GM23338 (cell line): ENCODE data around the gene KCNMA1. TPM values are rescaled to one million over a fixed set of nuclear protein-coding genes. Genes with fewer than 3 reads are reported as not detected.

Source experiments
- ATAC-seq: fragments of 200-7000 bp; cut with Tn5 transposase; 3 replicates; pipeline ENCODE4 v1.9.1; 2020
- DNase-seq: peaks from one replicate; pipeline ENCODE4 v3.0.0-alpha.2; 2015; ENCODE audit warnings: low spot score
- H2AFZ ChIP-seq: fragments of 200-600 bp; sonication (generic); 2 replicates; pipeline ENCODE4 v1.8.0; 2016; ENCODE audit warnings: antibody characterized with exemption, mild to moderate bottlenecking, moderate library complexity
- H3F3A ChIP-seq: fragments of 200-600 bp; sonication (generic); replicated peaks from 2 replicates; pipeline ENCODE4 v1.8.0; 2017; ENCODE audit warnings: antibody characterized with exemption, mixed run types, low read depth
- H3K27ac ChIP-seq: fragments of 200-600 bp; sonication (generic); 2 replicates; pipeline ENCODE4 v1.6.1; 2016; ENCODE audit warnings: low read depth
- H3K27me3 ChIP-seq: fragments of 200-600 bp; sonication (generic); 2 replicates; pipeline ENCODE4 v1.8.0; 2016; ENCODE audit warnings: mild to moderate bottlenecking, mixed run types, moderate library complexity; ENCODE audit not compliant: insufficient read depth
- H3K36me3 ChIP-seq: fragments of 200-600 bp; sonication (generic); 2 replicates; pipeline ENCODE4 v1.8.0; 2016; ENCODE audit warnings: mild to moderate bottlenecking; ENCODE audit not compliant: insufficient read depth
- H3K4me1 ChIP-seq: fragments of 200-600 bp; sonication (generic); 2 replicates; pipeline ENCODE4 v1.8.0; 2016; ENCODE audit warnings: mild to moderate bottlenecking, moderate library complexity; ENCODE audit not compliant: insufficient read depth
- H3K4me2 ChIP-seq: fragments of 200-600 bp; sonication (generic); 2 replicates; pipeline ENCODE4 v1.7.1; 2017; ENCODE audit warnings: mixed run types
- H3K4me3 ChIP-seq: fragments of 200-600 bp; sonication (generic); 2 replicates; pipeline ENCODE4 v1.6.1; 2016; ENCODE audit warnings: mixed run types
- H3K79me2 ChIP-seq: fragments of 200-600 bp; sonication (generic); replicated peaks from 2 replicates; pipeline ENCODE4 v1.8.0; 2017; ENCODE audit warnings: mild to moderate bottlenecking; ENCODE audit not compliant: insufficient read depth
- H3K9me2 ChIP-seq: fragments of 200-600 bp; sonication (generic); 2 replicates; pipeline ENCODE4 v1.8.0; 2017; ENCODE audit not compliant: insufficient read depth
- H4K20me1 ChIP-seq: fragments of 200-600 bp; sonication (generic); replicated peaks from 2 replicates; pipeline ENCODE4 v1.8.0; 2017; ENCODE audit warnings: mild to moderate bottlenecking; ENCODE audit not compliant: insufficient read depth
- H3K27ac Mint-ChIP-seq: 2 replicates; pipeline ENCODE4 v1.8.0; 2020; ENCODE audit warnings: inconsistent platforms, mild to moderate bottlenecking, moderate library complexity, mixed read lengths
- H3K27me3 Mint-ChIP-seq: 3 replicates; pipeline ENCODE4 v1.8.0; 2022; ENCODE audit warnings: low read depth, mild to moderate bottlenecking, moderate library complexity, mixed read lengths, inconsistent platforms; ENCODE audit not compliant: insufficient read depth, poor library complexity
- H3K36me3 Mint-ChIP-seq: 3 replicates; pipeline ENCODE4 v1.8.0; 2021; ENCODE audit warnings: low read depth, mild to moderate bottlenecking, inconsistent platforms, moderate library complexity, mixed read lengths
- H3K4me1 Mint-ChIP-seq: 3 replicates; pipeline ENCODE4 v1.8.0; 2020; ENCODE audit warnings: mild to moderate bottlenecking, inconsistent platforms, mixed read lengths
- H3K4me3 Mint-ChIP-seq: 3 replicates; pipeline ENCODE4 v1.8.0; 2021; ENCODE audit warnings: moderate library complexity, mild to moderate bottlenecking, inconsistent platforms, mixed read lengths
- H3K9me3 Mint-ChIP-seq: 3 replicates; pipeline ENCODE4 v1.8.0; 2020; ENCODE audit warnings: moderate library complexity, mild to moderate bottlenecking, inconsistent platforms, mixed read lengths
- CREB1 ChIP-seq: fragments of 250-450 bp; sonication (Bioruptor Pico); IDR thresholded peaks from 2 replicates; pipeline ENCODE4 v1.5.0; 2020; ENCODE audit warnings: low read depth, mild to moderate bottlenecking, moderate library complexity
- CTCF ChIP-seq, 2 experiments: fragments of 200-600 bp in 1 of 2; sonication (generic) in 1 of 2; conservative IDR thresholded peaks; 2 replicates each; pipeline versions ENCODE4 v1.5.1 to v1.6.1; 2016 to 2017; ENCODE audit warnings: antibody characterized with exemption in 2 of 2, low read depth in 2 of 2, mild to moderate bottlenecking in 2 of 2, moderate library complexity in 1 of 2
- ETS1 ChIP-seq: IDR thresholded peaks from 2 replicates; pipeline ENCODE4 v1.6.1; 2016; ENCODE audit warnings: antibody characterized with exemption
- EZH2 ChIP-seq: fragments of 200-600 bp; sonication (generic); IDR thresholded peaks from one replicate; pipeline ENCODE4 v1.8.0; 2017; ENCODE audit warnings: antibody characterized with exemption, mild to moderate bottlenecking, low read depth; ENCODE audit not compliant: unreplicated experiment
- EZH2phosphoT487 ChIP-seq: fragments of 200-600 bp; sonication (generic); IDR thresholded peaks from one replicate; pipeline ENCODE4 v1.8.1; 2018; ENCODE audit warnings: antibody characterized with exemption; ENCODE audit not compliant: unreplicated experiment
- JUNB ChIP-seq: IDR thresholded peaks from one replicate; pipeline ENCODE4 v1.6.1; 2016; ENCODE audit warnings: antibody characterized with exemption; ENCODE audit not compliant: unreplicated experiment
- NANOG ChIP-seq: IDR thresholded peaks from 2 replicates; pipeline ENCODE4 v1.6.1; 2016; ENCODE audit warnings: antibody characterized with exemption, borderline replicate concordance
- POLR2AphosphoS5 ChIP-seq: IDR thresholded peaks from 2 replicates; pipeline ENCODE4 v1.6.1; 2016; ENCODE audit warnings: antibody characterized with exemption, low read depth
- REST ChIP-seq: IDR thresholded peaks from one replicate; pipeline ENCODE4 v1.6.1; 2018; ENCODE audit warnings: antibody characterized with exemption; ENCODE audit not compliant: unreplicated experiment
- STAT1 ChIP-seq: IDR thresholded peaks from one replicate; pipeline ENCODE4 v1.6.1; 2016; ENCODE audit warnings: antibody characterized with exemption; ENCODE audit not compliant: unreplicated experiment
- ZNF114 ChIP-seq: fragments of 250-450 bp; sonication (Bioruptor Pico); IDR thresholded peaks from 2 replicates; pipeline ENCODE4 v1.5.0; 2020; ENCODE audit warnings: mild to moderate bottlenecking, moderate library complexity
- ZNF331 ChIP-seq: fragments of 250-450 bp; sonication (Bioruptor Pico); IDR thresholded peaks from 2 replicates; pipeline ENCODE4 v1.5.0; 2020; ENCODE audit warnings: low read depth, mild to moderate bottlenecking, moderate library complexity
- ZNF462 ChIP-seq: fragments of 250-450 bp; sonication (Bioruptor Pico); IDR thresholded peaks from 2 replicates; pipeline ENCODE4 v1.5.0; 2020; ENCODE audit warnings: mild to moderate bottlenecking, moderate library complexity
- polyA plus RNA-seq: library from polyadenylated mRNA; unstranded; fragments of >200 nt; fragmentation: Nextera tagmentation; extraction: Ambion mirVana; gene quantifications from 2 replicates; pipeline ENCODE4 v1.2.1, GENCODE V29; 2016
- total RNA-seq: library from RNA; depleted of rRNA; stranded (reverse); fragments of >200 nt; shearing (Covaris generic); gene quantifications from 2 replicates; pipeline ENCODE4 v1.2.3, GENCODE V29; 2014

Gene KCNMA1
- total and polyA plus RNA-seq, 2 experiments from 2014 or later, result 8.2 to 9.0 TPM

GRCh38 chr10:77415313-77415960 lies 222.2 kb downstream of the KCNMA1 start (continued):
- no peak for TF ChIP-seq ZNF462

GRCh38 chr10:77413231-77413630 lies 224.4 kb downstream of the KCNMA1 start:
- Histone ChIP-seq H3K4me3 (no peak overlapping the region), H3K36me3 (no peaks in the 10 kb centered on the region), H3F3A (no peaks in the 10 kb centered on the region), H3K27ac (no peak overlapping the region), H3K4me1 (no peaks in the 10 kb centered on the region), H3K4me2 (no peak overlapping the region), H2AFZ (no peak overlapping the region), H3K79me2 (no peaks in the 10 kb centered on the region), H4K20me1 (0 out of 2 replicates have a peak, but pooled peaks cover 6% of the 10 kb centered on the region), H3K9me2 (no peaks in the 10 kb centered on the region), H3K27me3 (no peaks in the 10 kb centered on the region)
- no peak overlapping the region for H3K4me3 Mint-ChIP-seq
- H3K4me1 Mint-ChIP-seq, result peaks cover 11% of the 10 kb centered on the region; the same call in 2 of the 3 replicates
- no peak overlapping the region for H3K27ac Mint-ChIP-seq
- no peak for DNase-seq
- H3K36me3 Mint-ChIP-seq, result no peaks in the 10 kb centered on the region
- peaks cover 5% of the 10 kb centered on the region for H3K27me3 Mint-ChIP-seq
- H3K9me3 Mint-ChIP-seq, result no peaks in the 10 kb centered on the region; the same call in 2 of the 3 replicates
- no peak for ATAC-seq
- TF ChIP-seq NANOG, result no peak
- TF ChIP-seq REST, result no peak
- TF ChIP-seq JUNB, result no peak
- no peak for TF ChIP-seq CREB1 (CRISPR knock-in tag)
- no peak for TF ChIP-seq EZH2
- TF ChIP-seq EZH2phosphoT487, result no peak
- TF ChIP-seq STAT1, result no peak
- no peak for TF ChIP-seq POLR2AphosphoS5
- no peak for TF ChIP-seq ZNF331 (CRISPR knock-in tag)
- no peak for TF ChIP-seq ETS1
- no peak for TF ChIP-seq CTCF (conservative IDR thresholded peaks at IDR 0.05; ENCODE audit: low read depth in 2 of 2)
- no peak for TF ChIP-seq ZNF114 (CRISPR knock-in tag)
